NCI-H460 (cell line): ENCODE measurements around the gene CALY. TPM values are rescaled to one million over a fixed set of nuclear protein-coding genes. Genes with fewer than 3 reads are reported as not detected.
A peak's percentile ranks its signal among the peaks of the same experiment; 100 is the strongest.

Experiments
- DNase-seq: peaks from one replicate; pipeline ENCODE4 v3.0.0-alpha.2; 2016; ENCODE audit warnings: low read depth; ENCODE audit errors: extremely low read depth
- total RNA-seq: library from RNA; depleted of rRNA; stranded (reverse); fragments of >200 nt; shearing (Covaris generic); gene quantifications from 2 replicates; pipeline ENCODE4 v1.2.3, GENCODE V29; 2014

CALY gene
- total RNA-seq, 1 experiment from 2014 or later = 0.20 TPM

DNA sequence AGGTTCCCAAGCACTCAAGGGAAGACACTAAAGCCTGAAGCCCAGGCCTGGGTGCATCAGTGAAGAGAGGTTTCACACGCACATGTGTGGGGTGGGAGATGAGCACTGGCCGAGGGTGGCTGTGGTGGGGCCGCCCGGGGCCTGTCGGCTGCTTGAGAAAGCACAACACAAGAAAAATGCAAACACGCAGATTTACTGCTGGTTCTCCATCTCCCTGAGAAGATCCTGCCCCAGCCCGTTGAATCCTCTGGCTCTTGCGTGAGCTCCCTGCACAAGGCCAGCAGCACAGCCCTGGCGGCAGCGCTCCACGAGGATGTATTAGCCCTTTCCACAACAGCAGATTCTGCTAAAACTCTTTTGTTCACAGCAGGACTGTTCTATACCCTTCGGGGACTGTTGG lies 21.8 kb downstream of the CALY start:
- DNase-seq = no peak

DNA sequence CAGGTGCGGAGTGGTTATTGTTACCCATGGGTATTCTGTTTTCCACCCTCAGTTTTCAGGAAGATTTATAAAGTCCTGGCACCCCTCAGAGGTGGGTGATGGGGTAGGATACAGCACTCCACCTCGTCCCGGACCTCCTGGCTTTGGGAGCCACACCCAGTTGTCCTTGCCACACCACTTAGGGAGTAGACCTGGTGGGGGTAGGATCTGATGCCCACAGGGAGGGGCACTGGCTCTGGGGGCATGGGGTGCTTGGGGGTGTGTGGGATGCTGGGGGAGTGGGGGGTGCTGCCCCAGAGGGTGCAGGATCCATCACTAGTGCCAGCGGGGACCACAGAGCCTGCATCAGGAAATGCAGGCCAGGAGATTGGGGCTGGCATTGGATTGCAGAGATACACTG lies 23.5 kb downstream of the CALY start:
- DNase-seq = no peak

DNA sequence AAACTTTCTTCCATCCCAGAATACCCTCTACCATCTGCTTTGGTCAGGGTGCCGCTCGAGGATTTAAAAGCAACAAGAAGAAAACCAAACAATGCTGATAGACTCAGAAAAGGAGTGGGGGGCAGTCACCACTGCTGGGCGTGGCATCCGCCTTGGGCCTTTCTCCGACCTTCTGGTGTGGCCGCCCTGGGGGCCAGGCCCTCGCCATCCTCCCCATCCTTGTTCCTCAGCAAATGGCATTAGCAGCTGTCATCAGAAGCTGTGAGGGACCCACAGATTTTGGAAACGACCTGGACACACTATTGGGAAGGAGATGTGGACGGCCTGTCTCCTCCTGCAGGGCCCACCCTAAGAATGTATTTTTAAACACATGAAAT lies 23.9 kb downstream of the CALY start:
- no peak for DNase-seq

DNA sequence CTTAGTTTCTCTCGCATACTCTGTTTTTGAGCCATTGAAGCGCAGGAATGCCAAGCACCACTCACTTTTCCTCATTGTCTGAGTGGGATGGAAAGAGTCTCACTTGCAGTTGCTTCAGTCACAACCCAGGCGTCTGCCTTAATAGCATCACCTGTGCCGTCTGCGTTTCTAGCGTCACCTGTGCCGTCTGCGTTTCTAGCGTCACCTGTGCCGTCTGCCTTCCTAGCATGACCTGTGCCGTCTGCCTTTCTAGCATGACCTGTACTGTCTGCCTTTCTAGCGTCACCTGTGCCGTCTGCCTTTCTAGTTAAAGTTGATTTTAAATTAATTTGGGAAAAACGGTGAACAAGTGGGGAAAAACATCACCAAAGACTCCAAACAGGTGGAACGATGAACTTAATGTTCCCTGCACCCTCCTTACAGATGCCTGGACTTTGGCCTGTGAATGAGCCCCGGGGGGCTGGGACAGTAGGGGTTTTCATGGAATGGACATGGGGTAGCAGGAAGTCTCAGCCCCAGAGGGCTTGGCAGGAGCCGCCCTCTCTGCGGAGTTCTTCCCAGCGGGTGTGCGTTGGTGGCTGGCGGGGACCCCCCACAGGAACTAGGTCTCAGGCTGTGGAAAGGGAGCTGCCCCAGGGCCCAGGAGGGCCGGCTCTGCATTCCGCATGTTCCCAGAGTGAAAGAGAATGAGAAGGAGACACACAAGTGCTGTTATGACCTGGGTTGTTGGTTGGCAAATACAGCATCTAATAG lies 24.5 kb downstream of the CALY start:
- no peak for DNase-seq

DNA sequence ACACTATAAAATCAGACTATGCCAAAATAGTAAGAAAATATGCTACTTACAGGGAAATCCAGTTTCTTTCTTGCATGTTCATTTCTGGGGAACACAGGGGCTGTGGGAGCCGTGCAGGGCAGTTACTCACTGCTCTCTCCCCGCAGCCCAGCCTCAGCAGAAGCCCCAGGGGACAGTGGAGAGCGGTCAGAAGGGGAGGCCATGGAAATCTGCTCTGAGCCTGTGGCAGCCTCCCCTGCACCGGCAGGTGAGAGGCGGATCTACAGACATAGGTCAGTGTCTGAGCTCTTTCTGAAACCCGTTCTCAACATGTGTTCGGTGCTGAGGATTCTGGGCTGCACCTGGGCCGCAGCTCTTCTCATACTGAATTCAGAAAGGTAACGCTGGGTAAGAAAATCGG lies 25.1 kb downstream of the CALY start:
- DNase-seq = no peak

DNA sequence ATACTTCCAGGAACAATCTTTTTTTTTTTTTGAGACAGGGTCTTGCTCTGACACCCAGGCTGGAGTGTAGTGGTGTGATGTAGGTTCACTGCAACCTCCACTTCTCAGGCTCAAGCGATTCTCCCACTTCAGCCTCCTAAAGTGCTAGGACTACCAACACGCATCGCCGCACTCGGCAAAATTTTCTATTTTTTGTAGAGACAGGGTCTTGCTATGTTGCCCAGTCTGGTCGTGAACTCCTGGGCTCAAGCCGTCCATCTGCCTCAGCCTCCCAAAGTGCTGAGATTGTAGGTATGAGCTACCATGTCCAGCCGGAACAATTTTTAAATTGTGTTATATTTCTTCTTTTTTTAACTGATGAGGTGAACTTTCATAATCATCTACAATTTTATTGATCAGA lies 25.9 kb downstream of the CALY start:
- DNase-seq = no peak

DNA sequence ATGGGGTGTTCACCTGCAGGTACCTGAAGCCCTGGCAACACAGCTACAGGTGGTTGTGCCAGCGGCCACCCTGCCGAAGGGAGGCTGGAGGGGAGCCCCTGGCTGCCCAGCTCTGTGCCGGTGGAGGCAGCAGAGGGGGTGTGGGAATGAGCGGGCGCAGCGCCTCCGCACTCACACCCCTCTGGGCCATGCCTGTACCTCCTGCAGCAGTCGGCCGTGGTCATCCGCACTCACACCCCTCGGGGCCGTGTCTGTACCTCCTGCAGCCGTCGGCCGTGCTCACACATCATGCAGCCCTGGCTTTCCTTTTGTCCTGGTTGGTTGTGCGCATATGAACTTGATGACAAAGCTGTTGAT lies 26.3 kb downstream of the CALY start:
- no peak for DNase-seq

DNA sequence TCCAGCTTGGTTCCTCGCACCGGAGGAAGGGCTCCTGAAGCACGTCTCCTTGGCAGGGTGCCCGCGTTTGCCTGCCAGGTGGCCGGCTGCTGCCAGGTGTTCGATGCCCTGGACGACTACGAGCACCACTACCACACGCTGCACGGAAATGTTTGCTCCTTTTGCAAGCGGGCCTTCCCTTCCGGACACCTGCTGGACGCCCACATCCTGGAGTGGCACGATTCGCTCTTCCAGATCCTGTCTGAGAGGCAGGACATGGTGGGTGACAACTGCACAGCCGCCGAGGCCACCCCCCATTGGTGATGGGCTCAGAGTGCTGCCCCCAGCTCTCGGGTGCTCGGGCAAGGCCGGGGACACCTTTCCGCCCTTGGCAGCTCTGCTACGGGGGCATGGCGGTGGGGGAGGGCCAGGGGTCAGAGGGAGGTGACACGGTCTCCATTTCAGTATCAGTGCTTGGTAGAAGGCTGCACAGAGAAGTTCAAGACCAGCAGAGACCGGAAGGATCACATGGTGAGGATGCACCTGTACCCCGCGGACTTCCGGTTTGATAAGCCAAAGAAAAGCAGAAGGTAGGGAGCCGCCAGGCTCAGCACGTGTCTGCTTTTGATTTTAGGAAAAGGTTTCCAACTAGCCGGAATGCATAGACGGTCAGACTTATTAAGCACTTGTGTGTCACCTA lies 26.8 kb downstream of the CALY start:
- no peak for DNase-seq

DNA sequence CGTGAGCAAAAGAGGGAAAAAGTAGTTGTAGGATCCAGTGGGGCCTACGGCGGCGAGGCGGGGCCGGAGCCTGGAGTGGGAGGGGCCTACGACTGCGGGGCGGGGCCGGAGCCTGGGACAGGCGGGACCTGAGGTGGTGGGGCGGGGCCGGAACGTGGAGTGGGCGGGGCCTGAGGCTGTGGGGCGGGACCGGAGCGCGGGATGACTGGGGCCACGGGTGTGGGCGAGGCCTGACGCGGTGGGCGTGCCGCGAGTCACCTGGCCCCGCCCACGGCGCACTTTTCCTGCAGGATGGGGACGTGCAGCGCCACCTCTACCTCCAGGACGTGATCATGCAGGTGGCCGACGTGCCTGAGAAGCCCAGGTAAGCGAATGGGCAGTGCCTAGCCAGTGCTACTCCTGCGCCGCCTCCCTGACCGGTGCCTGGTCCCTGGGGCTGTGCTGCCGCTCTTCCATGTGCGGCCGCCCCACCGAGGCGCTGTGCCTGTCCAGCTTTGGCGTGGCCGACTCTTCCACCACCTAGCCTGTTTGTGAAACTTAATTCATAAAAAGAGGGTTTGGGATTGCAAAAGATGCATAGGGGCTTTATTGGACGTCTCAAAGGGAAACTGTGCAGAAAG lies 27.5 kb downstream of the CALY start:
- peak; percentile 91 for DNase-seq

DNA sequence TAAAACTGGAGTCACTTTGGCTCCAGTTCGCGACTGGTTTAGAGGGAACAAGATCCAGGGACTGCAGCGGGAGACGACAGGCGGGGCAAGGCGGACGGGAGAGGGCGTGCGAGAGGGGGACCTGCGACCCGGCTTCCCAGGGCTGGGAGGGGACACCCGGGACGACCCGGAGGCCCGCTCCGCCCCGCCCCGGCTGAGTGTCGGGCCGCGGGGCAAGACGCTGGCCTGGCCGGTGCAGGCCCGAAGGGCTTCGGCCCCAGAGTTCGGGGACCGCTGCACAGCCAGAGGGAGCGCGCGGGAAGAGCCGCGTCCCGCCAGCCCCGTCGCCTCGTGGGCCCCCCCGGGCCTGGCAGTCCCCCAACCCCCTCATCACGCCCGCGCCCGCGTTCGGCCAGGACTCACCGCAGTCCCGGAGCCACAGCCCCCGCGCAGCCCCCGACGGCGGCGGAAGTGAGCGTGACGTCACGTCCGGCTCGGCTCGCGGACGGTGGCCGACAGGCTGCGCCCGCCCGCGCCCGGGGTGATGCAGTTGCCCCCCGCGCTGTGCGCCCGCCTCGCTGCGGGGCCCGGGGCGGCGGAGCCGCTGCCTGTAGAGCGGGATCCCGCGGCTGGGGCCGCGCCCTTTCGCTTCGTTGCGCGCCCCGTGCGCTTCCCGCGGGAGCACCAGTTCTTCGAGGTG lies 28.1 kb downstream of the CALY start, which contains the start of the genes TUBGCP2 and ZNF511:
TUBGCP2 (minus strand) TSS at position 452 of the 679 bp plus-strand sequence. CDS start 5,931 bp downstream, outside the sequence.
ZNF511 (plus strand) TSS at position 494 of the 679 bp plus-strand sequence; CDS start at position 524, 30 bp downstream.
- peak; percentile 72 for DNase-seq

DNA sequence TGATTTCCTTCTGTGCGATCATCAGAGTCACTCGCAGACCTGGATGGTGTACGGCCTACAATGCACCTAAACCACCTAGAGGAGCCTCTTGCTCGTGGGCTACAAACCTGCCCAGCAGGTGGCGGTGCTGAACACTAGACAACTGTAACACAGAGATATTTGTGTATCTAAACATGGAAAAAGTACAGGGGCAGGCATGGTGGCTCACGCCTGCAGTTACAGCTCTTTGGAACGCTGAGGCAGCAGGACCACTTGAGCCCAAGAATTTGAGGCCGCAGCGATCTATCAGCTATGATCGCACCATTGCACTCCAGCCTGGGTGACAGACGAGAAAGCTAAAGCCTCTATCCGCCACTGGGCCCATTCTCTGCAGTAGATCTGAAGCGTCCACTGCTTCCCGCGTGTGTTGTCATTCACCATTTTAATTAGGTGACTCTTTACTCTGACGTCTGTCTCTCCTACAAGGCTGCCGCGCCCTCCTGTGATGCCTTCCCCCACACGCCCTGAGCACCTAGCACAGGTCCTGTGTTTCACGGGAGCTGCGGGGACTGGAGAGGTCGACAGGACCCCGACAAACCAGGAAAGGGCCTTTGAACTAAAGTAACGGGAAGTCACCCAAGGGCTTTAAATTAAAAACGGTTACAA lies 28.8 kb downstream of the CALY start:
- peak; percentile 59 for DNase-seq

DNA sequence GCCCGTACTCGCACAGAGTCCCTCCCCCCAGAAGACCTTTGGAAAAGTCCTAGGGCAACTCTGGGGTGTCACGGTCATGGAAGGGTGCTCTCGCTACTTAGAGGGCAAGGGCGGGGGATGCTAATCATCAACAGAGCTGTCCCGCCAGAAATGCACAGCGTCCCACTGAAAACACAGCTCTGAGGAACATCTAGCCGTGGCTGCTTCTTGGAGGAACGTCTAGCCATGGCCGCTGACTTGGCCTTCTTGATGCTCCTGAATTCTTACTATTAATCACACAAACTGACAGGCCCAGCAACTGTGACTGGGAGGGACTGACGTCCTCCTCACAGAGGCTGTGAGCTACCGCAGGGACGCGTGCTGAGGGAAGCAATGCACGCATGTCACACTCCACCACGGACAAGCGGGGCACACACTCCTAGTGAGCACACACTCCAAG lies 29.7 kb downstream of the CALY start:
- no peak for DNase-seq

DNA sequence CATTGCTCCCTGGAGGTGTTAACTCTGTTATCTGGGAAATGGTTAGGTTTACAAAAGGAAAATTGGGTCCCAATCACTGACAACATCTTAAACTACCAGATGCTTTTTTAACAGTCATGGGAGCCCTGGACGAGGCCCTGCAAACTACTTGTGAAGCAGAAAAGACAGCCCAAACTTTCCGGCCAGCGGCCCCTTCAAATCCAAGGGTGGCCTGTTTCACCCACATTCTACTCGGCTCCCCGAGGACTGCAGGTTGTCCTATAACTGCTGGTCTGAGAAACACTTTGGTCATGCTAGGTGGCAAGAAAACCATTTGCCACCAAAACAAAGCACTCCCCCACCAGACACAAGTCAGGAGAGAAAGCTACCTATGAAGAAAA lies 30.6 kb downstream of the CALY start:
- DNase-seq = no peak

DNA sequence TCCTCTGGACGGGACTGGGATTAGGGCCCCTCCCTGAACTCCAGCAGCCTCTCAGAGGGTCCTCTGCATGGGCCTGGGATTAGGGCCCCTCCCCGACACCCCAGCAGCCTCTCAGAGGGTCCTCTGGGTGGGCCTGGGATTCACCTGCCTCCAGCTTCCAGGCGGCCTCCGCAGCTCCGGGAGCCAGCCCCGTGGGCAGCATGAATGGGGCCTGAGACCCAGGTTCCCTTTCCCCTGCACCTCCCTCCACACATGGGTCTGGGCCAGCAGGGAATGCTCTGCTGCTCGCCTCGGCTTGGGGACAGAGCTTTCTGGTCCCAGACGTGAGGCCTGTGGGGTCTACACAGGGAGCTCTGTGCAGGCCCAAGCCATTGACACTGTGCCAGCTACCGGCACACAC lies 33.5 kb downstream of the CALY start:
- no peak for DNase-seq

DNA sequence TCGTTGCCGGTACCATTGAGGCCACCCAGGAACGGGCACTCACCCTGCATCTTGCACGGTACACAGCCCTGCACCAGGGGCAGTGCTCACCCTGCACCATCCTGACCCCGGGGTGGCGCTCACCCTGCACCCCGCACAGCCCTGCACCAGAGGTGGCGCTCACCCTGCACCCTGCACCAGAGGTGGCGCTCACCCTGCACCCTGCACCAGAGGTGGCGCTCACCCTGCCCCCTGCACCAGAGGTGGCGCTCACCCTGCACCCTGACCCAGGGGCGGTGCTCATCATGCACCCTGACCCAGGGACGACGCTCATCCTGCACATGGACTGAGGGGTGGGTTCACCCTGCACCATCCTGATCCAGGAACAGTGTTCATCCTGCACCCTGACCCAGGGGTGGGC lies 34.5 kb downstream of the CALY start:
- DNase-seq = no peak

DNA sequence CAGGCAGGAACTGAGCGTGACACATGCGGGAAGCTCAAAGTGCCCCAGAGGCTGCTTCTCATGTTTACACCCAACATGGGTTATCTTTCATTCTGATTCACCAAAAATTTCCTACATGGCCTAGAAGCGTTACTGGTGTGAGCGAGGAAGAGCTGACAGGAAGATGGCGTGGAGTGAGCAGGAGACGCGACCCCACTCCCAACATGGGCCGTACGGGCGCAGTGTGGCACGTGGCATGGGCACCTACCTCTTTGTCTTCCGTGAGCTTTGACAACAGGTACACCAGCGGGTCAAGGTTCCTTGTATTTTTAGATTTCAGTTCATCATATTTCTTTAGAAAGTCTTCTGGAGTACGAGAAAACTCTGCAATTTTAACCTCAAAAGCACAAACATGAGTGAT lies 37.0 kb downstream of the CALY start:
- no peak for DNase-seq

DNA sequence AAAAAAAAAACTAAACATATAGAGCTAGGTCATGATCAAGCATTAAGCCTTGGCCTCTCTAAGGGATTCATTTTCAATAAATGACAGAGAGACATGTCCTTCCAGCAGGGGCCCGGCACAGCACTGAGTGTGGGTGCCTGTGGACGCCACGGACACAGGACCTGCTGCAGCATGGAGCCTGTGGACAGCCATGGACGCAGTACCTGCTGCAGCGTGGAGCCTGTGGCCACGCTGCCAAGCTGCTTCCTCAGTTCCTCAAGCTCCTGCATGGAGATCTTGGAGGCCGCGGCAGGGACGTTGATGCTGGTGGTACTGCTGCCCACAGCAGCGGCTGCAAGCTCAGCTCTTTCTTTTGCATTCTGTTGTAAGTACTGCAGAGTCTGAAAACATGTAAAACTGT lies 37.5 kb downstream of the CALY start:
- DNase-seq = no peak

DNA sequence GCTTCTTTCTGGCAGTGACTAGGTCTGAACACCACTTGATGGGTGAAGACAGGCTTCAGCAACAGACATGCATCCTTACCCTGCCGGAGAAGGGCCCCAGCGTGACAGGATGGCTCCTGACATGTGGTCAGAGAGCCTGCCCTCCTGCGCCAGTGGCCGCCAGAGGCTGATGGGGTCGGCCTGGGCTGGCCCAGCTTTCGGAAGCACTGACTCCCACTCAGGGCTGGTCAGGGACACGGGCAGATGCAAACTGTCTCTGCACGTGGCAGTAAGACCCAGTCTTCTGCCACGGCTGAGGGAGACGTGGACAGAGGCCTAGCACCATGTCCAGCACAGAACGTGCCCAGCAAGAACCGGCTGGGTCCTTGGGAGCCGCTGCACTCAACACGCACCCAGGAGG lies 38.2 kb downstream of the CALY start:
- no peak for DNase-seq

DNA sequence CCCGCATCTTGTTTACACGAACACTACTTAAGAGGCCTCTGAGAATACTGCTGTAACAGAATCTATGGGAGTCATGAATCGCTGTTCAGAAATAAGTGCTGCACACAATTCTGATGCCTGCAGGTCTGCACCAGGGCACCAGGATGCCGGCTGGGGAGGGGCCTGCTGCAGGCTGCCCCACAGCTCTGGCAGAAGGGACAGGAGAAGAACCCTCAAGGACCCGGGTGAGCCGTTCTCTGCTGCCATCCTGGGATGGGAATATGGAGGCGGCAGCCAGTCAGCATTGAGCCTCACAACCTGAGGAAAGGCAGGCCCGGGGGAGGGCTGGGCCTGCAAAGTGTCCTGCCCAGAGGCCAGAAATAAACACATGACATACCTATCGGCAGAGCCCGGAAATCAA lies 39.2 kb downstream of the CALY start:
- no peak for DNase-seq

DNA sequence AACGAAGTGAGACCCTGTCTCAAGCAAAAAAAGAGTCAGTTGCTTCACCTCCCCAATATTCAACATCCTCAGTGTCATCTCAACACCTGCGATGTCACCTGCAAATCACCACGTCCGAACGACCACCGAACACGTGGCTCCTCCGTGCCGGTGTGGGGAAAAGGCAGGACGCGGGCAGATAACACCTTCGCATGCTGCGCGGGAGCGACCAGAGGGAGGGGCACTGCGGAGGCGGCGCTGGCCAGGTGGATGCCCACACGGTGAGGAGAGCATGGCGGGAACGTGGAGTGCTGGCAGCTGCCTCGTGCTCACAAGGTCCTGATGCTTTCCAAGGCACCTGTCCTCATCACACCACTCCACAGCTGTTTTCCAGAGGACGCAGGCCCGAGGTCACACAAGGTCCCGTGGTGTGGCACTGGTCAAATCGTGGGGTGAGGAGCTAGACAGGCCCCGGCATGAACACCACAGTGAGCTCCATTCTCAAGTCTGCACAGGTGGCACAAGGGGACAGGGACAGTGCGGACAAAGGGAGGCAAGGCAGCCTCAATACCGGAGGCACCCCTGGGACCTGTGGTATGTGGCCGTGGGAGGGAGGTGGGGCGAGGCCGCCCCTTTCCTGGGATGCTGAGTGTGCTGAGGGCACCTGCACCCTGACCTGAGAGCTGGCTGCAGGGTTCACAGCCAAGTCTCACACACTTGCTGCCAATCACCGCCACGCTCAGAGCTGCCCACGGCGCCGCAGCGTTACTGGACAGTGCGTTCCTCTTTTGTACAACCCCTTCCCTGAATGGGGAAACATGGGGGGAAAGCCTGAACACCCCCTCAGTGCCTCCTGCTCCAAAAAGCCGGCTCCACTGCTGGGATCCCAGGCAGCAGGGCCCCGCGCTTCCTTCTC lies 41.0 kb downstream of the CALY start:
- DNase-seq = no peak
